NOMO-1 treated with DMSO at 0.1 percent for 48 hours (cell line): ENCODE measurements around the gene MRO.
A peak's percentile ranks its signal among the peaks of the same experiment; 100 is the strongest.
"Not testable (repeated sequence)": the region's sequence is repeated elsewhere in the genome, so short reads cannot be mapped to it uniquely, and the experiment has no call there.

Source experiments
- DNase-seq: peaks from one replicate; lab custom pipeline; 2025; ENCODE audit not compliant: unreplicated experiment; lab: John Stamatoyannopoulos, UW

MRO gene

GRCh38 chr18:50819728-50820378 is at the start of gene MRO:
Gene MRO (minus strand): TSS chr18:50820016. CDS start chr18:50809400, 10,616 bp downstream.
- DNase-seq = peak; percentile 81

DNA sequence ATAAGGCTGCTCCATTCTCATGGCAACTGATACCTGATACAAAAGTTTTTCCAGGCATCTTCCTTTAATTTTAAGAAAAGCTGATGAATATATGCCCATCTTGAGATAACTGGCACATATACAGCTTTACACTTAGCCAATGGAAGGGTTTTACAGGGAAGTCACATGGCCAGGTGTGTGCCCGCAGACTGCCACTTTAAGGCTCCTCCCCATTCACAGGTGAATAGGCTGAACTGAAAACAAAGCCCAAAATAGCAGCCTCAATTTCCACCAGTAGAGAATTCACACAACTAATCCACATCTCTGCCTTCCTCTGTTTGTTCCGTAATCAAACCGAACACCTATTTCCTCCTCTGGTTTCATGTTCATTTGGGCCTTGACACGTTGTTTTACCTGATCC is 49.3 kb upstream of the MRO start:
- no peak for DNase-seq

DNA sequence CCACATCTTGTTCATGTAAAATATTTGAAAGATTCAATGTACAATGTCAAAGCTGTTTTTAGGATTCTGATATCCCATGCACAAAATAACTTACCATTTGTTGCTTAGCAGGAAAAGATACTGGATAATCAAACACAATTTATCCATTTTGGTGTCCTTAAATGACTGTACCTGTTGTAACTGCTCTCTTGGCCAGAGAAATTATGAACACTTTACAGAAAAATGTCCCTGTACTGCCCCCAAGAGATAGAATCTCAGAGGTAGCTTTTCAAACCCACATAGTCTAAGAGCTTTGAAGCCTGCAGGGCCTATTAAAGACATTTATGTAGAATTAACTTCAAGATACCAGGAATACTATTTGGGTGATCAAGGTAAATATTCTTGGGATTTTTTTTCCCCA is 46.9 kb upstream of the MRO start:
- no peak for DNase-seq

DNA sequence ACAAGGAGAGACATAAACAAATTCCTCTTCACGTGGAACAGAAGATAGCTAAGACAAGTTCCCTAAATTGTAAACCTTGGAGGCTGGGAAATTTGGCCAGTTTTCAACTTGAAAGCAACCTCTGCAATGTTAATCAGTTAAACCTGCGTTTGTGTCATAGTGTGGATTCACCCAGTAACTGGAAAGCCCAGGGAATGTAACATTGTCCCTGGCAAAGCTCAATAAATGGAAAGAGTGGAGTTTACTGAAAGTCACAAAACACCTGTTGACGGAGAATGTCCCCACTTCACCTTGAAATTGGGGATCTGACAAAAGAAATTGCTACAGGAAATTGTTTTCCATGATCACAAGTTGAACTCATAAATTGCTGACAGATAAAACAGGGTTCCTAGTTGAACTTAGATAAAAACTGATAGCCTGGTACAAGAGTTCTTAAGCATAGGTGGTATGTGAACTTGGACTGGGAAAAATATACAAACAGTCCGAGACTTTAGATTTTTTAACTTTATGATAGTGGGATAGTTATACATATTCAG is 44.1 kb upstream of the MRO start:
- no peak for DNase-seq

DNA sequence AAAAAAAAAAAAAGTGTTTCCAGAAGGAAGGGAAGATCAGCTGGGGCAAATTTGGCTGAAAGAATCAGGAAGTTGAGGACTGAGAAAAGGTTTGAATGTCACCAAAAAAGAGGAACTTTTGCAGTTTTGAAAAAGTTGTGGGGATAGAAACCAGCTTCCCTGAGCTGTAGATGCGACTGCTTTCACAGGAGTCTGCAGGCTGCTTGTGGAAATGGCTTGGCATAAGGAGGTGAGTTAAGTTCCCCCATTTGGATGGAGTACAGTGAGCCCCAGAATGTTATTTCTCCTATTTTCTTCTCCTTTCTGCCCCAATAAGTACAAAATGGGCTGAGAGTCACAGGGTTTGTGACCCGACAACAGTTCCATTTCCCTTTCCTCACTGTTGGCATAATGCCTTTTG is 42.6 kb upstream of the MRO start:
- DNase-seq = peak; percentile 73

- DNase-seq = no peak
Measured at GRCh38 chr18:50861617-50862016, 41.8 kb upstream of the MRO start.

- no peak for DNase-seq
Measured at GRCh38 chr18:50859793-50860555, 40.2 kb upstream of the MRO start.

DNA sequence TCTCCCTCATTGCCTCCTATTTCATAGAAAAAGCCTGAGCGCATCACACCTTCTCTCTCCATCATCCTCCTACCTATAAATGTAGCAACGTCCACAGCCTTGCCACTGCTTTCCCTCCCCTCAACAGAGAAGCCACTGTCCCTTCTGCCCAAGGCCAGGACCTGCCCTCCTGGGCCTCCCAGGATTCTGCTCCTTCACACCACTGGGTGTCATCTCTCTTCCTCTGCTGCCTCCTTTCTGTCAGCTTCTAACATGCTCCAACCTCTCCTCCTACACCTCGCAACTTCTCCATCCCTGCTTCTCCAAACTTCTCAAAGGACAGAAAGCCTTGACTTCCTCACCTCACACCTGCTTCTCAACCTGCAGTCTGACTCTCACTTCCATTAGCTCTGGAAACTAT is 37.9 kb upstream of the MRO start:
- DNase-seq = no peak

DNA sequence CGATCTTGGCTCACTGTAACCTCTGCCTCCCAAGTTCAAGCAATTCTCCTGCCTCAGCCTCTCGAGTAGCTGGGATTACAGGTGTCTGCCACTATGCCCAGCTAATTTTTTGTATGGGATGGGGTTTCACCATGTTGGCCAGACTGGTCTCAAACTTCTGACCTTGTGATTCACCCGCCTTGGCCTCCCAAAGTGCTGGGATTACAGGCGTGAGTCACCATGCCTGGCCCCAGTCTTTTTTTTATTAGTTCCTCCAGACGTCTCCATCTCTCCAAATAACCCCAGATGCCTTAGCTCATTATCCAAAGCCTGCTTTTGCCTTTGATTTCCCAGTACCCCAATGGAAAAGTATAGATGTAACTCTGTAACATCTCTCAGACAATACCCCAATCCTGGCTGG is 37.4 kb upstream of the MRO start:
- not testable (repeated sequence) for DNase-seq

DNA sequence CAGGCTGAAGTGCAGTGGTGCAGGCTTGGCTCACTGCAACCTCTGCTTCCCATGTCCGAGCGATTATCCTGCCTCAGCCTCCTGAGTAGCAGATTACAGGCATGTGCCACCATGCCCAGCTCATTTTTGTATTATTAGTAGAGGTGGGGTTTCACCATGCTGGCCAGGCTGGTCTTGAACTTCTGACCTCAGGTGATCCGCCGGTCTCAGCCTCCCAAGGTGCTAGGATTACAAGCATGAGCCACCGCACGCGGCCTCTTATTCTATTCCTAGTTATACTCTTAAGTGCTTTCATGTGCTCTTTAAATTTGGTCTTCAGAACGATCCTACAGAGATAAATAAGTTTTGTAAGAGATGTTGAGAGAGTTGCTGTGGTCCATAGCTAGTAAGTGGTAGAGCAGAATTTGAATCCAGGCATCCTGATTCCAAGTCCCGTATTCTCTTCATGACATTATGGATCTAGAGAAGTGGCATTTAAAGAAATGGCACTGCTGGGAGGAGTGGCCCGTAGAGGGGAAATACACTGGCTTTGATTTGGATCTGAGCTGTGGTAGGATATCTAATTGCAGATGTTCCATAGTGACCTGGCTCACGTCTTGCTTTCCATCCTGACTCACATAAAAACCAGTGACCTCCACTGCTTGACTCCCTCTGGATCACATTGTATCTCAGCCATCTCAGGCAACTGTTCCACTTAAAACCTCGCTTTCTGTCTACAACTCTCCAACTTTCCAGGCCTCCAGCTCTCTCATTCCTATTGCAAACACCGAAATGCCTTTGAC is 36.4 kb upstream of the MRO start:
- no peak for DNase-seq

DNA sequence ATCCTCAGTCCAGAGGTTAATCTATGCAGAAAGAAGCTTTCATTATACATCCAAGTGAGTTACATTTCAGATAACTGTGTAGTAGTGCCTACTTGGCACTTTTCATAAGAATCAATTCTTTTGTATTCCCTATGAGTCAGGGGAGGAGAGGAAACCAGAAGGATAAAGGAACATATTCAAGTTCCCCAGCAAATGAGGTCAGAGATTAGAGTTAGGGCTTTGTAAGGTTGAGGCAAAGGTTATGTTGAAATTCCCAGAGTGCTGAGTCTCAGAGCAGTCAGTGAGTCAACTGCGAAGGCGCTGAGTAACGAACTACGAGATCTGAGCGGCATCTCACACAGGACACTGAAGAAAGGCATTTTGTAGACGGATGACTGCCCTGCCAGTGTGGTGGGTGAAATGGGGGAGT is 34.1 kb upstream of the MRO start:
- DNase-seq = peak; percentile 25

DNA sequence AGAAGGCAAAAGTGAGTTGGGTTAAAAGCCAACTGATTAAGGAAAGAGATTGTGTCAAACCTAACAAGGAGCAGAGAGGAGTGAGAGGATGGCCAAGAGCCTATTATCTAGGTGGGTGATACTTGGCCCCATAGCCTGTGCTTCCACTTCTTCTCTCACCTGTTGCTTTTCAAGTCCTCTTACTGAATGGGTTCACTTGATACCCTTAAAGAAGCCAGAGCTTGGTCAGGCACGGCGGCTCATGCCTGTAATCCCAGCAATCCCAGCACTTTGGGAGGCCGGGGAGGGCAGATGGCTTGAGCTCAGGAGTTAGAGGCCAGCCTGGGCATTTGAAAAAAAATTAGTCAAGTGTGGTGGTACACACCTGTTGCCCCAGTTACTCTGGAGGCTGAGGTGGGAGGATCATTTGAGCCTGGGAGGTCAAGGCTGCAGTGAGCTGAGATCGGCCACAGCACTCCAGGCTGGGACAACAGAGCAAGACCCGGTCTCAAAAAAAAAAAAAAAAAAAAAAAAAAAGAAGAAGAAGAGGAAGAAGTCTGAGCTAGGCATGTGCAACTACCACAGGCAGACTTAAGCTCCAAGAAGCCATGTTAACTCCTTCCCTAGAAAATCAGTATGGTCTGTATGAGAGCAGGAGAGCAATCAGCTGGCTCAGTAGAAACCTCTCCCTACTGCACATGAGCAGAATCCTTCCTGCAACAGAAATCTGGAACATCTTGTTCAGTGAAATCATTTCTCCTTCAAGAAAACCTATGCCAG is 30.7 kb upstream of the MRO start:
- DNase-seq = no peak

DNA sequence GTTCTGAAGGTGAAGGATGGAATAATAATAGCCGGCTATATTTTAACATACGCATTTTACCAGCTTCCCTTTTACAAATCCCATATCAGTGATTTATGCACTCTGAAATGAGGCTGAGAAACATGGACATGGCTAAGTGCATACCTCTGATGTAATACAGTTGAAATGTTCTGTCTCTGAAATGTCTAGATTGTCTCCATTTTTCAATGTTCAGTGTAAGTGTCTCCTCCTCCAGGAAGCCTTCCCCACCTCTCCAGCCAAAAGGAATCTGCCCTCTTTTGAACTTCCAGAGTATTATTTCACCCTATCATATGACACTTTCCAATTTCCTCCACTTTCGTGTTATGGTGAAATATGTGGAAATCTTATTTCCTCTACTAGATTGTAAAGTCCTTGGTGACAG is 29.6 kb upstream of the MRO start:
- DNase-seq = no peak

DNA sequence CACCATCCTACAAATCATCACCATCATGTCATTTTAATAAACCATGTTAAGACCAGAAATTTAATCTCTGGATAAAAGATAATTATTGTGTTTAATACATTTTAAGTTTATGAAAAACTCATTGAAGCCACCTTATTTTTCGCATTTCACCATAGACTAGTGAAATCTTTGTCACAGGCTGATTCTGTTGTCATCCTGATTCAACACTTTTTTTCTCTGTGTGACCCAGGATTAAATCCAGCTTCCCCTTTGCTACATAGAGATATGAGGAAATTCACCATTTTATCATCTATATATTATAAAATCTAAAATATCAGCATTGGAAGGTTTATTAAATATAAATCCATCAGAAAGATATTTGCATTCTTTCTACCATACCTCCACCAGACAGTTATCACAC is 29.2 kb upstream of the MRO start:
- no peak for DNase-seq

GRCh38 chr18:50848061-50848551 is 28.3 kb upstream of the MRO start:
- no peak for DNase-seq

- no peak for DNase-seq
Measured at GRCh38 chr18:50847192-50847591, 27.4 kb upstream of the MRO start.

DNA sequence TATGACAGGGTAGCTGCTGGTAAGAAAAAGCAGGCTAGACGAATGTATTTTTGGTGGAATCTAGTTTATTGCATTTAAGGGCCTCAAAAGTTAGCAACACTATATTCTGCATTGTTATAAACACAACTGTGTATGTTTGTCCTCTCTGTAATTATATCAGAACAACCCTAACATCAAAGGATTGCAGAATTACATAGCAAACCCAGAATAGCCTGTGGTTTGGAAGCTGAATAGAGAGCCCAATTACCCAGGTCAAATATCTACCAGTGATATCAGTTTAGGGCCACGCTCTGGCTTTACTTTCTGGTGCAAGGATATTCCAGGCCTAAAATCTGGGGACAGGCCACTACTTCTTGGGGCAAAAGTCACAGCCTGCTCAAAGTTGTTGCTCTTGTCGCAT is 25.1 kb upstream of the MRO start:
- no peak for DNase-seq

DNA sequence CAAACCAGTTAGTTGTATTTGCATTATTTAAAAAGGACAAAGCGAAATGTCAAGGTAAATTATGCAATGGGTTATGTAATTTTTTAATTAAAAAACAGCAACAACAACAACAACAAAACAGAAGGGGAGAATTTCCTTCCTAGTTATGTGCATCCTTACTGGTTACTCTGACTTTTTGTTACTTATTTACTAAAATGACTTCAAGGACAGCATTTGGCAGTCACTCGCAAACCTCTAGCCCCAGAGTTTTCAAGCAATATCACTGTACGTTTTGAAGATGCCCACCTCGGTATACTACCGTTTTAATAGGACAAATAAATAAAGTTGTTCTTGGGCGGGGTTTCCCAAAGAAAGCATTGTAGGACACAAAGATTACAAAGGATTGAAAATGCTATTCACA is 24.7 kb upstream of the MRO start:
- DNase-seq = no peak

DNA sequence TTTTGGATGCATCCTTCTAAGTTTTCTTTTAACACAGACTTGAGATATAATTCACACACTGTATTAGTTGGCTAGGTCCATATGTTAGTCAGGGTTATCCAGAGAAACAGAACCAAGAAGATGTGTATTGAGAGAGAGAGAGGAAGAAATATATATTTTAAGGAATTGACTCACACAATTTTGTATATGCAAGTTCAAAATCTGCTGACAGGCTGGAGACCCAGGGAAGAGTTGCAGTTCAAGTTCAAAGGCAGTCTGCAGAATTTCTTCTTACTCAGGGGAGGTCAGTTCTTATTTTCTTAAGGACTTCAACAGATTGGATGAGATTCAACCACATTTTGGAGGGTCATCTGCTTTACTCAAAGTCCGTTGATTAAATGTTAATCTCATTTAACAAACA is 23.0 kb upstream of the MRO start:
- DNase-seq = no peak

GRCh38 chr18:50839996-50840395 is 20.2 kb upstream of the MRO start:
- no peak for DNase-seq

DNA sequence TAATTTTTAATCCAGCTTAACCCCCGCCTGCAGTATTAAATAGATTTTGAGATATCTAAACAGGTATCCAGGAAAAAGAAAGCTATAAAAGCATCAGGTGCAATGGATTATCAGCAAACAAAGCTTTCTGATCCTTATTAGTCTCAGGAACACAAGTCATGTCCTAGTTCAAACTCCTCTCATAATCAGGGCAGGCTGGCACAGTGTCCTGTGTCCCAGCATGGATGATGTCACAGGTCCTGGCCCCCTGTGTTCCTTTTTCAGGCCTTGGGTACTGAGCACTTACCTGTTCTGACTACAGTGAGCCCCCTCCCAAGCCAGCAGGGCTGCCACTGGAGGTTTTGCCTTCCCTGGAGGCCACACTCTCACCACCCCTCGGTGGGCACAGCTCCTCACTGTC is 19.5 kb upstream of the MRO start:
- DNase-seq = no peak
